HFF-Myc (cell line): ENCODE measurements around the gene HLA-DPA1.

Experiments used
- DNase-seq: peaks from one replicate; pipeline ENCODE4 v3.0.0-alpha.2; 2011; ENCODE audit warnings: low read depth; ENCODE audit errors: extremely low read depth
- H3K4me3 ChIP-seq: replicated peaks from 2 replicates; pipeline ENCODE4 v1.5.1; 2011; ENCODE audit warnings: low read depth, mild to moderate bottlenecking, control low read depth, low read length
- CTCF ChIP-seq: IDR thresholded peaks from 2 replicates; pipeline ENCODE4 v1.5.1; 2012; ENCODE audit warnings: mild to moderate bottlenecking, low read depth, low read length, control low read depth; ENCODE audit errors: missing control alignments

HLA-DPA1 gene

GRCh38 chr6:33116417-33116816 is 43.0 kb upstream of the HLA-DPA1 start:
- no peak overlapping the region for H3K4me3 ChIP-seq
- no peak for DNase-seq
- no peak for TF ChIP-seq CTCF

- TF ChIP-seq CTCF, result no peak
- DNase-seq, result no peak
- H3K4me3 ChIP-seq, result no peak overlapping the region
Observed at GRCh38 chr6:33114406-33114805, 41.0 kb upstream of the HLA-DPA1 start.

- no peak for DNase-seq
- H3K4me3 ChIP-seq, result no peak overlapping the region
- TF ChIP-seq CTCF, result no peak
Observed at GRCh38 chr6:33113755-33114154, 40.3 kb upstream of the HLA-DPA1 start.

- DNase-seq, result no peak
- H3K4me3 ChIP-seq, result no peak overlapping the region
- no peak for TF ChIP-seq CTCF
Observed at GRCh38 chr6:33112148-33112547, 38.7 kb upstream of the HLA-DPA1 start.

- DNase-seq, result no peak
- H3K4me3 ChIP-seq, result no peak overlapping the region
- TF ChIP-seq CTCF, result no peak
Observed at GRCh38 chr6:33108307-33108706, 34.9 kb upstream of the HLA-DPA1 start.

GRCh38 chr6:33107641-33108040 is 34.2 kb upstream of the HLA-DPA1 start:
- TF ChIP-seq CTCF, result no peak
- H3K4me3 ChIP-seq, result no peak overlapping the region
- no peak for DNase-seq
